ENCODE data around the gene AVPR1B. TPM values are rescaled to one million over a fixed set of nuclear protein-coding genes. Genes with fewer than 3 reads are reported as not detected.

Gene AVPR1B
- total RNA-seq, 1 experiment from 2014 or later = not detected

GRCh38 chr1:206121269-206121668, 4.1 kb upstream of the AVPR1B start:
- H3K9me3 Mint-ChIP-seq = peaks cover 22 to 24% of the 10 kb centered on the region in 2 experiments
- H3K9ac ChIP-seq (ENCODE audit: extremely low read depth, insufficient read length, low read length) = no peak overlapping the region
- no peak overlapping the region for H4K91ac ChIP-seq (ENCODE audit: insufficient read length, low read depth, low read length)
- TF ChIP-seq CTCF (conservative IDR thresholded peaks at IDR 0.05) = no peak
- no peak overlapping the region for H3K27ac Mint-ChIP-seq
- no peak overlapping the region for H3K18ac ChIP-seq (ENCODE audit: insufficient read length, low read depth, low read length)
- no peaks in the 10 kb centered on the region for H3K79me2 ChIP-seq (ENCODE audit: insufficient read depth, low read length)
- peaks cover 10 to 12% of the 10 kb centered on the region in 2 experiments for H3K4me1 Mint-ChIP-seq
- no peaks in the 10 kb centered on the region for H3K4me1 ChIP-seq (ENCODE audit: insufficient read depth, low read length)
- H4K8ac ChIP-seq (replicated peaks; ENCODE audit: insufficient read length, low read depth, low read length) = no peak overlapping the region
- H2BK15ac ChIP-seq (ENCODE audit: low read depth, low read length) = no peak overlapping the region
- no peak overlapping the region for H2BK5ac ChIP-seq (ENCODE audit: insufficient read length, low read length)
- no peak overlapping the region for H3K4ac ChIP-seq (ENCODE audit: low read depth, low read length)
- H2BK12ac ChIP-seq (ENCODE audit: insufficient read length, low read depth, low read length) = no peak overlapping the region
- H4K20me1 ChIP-seq (ENCODE audit: control insufficient read depth, insufficient read depth, insufficient read length) = no peaks in the 10 kb centered on the region
- no peak overlapping the region for H3T11ph ChIP-seq (ENCODE audit: low read length)
- no peak overlapping the region for H2AK5ac ChIP-seq (ENCODE audit: insufficient read length, low read length)
- no peak overlapping the region for H3K14ac ChIP-seq (ENCODE audit: insufficient read depth, low read length)
- no peak overlapping the region for H3K56ac ChIP-seq (ENCODE audit: insufficient read length, low read depth, low read length)
- H2BK120ac ChIP-seq (ENCODE audit: low read depth, low read length, poor library complexity, severe bottlenecking) = no peak overlapping the region
- H3K23ac ChIP-seq (ENCODE audit: insufficient read length, low read depth, low read length) = no peak overlapping the region
- no peak overlapping the region for H2BK20ac ChIP-seq (ENCODE audit: low read depth, low read length, poor library complexity, severe bottlenecking)
- H2AFZ ChIP-seq (ENCODE audit: low read length) = no peak overlapping the region
- no CpG with 5 or more reads among the region's 1 CpG for WGBS (ENCODE audit: extremely low coverage, insufficient read length, low lambda C conversion rate)
- no peaks in the 10 kb centered on the region for H3K9me3 ChIP-seq (ENCODE audit: control insufficient read depth, low read depth, low read length)
- peaks cover 14% of the 10 kb centered on the region for H3K23me2 ChIP-seq (ENCODE audit: insufficient read length, low read depth, low read length, poor library complexity, severe bottlenecking)
- H3K27me3 ChIP-seq (ENCODE audit: insufficient read depth, low read length) = peaks cover 3% of the 10 kb centered on the region; the same call in 1 of the 2 replicates
- H4K5ac ChIP-seq (ENCODE audit: insufficient read length, low read depth, low read length) = no peak overlapping the region
- H3K79me1 ChIP-seq (ENCODE audit: insufficient read depth, low read depth, low read length, poor library complexity, severe bottlenecking) = no peaks in the 10 kb centered on the region
- H3K36me3 Mint-ChIP-seq (ENCODE audit: insufficient read depth in 1 of 3, low read depth in 3 of 3) = peaks cover 0 to 16% (median 3%) of the 10 kb centered on the region in 3 experiments; a peak in 3 of 7 replicates
- H3K4me2 ChIP-seq (ENCODE audit: insufficient read depth, insufficient read length, low read length) = no peak overlapping the region
- H3K27ac ChIP-seq (ENCODE audit: insufficient read length, low read depth, low read length) = no peak overlapping the region
- no peak overlapping the region for H3K4me3 Mint-ChIP-seq
- no peak for DNase-seq
- peaks cover 31% of the 10 kb centered on the region for H3K27me3 Mint-ChIP-seq (ENCODE audit: low read depth)
